ENCODE results near the gene UBA3.

The UBA3 gene

GRCh38 chr3:69097407-69098086, 17.4 kb upstream of the UBA3 start:
- DNase-seq: no peak

GRCh38 chr3:69096299-69096698, 16.1 kb upstream of the UBA3 start:
- no peak for DNase-seq

- DNase-seq: no peak
These were observed 15.5 kb upstream of the UBA3 start for GRCh38 chr3:69095636-69096035.

- DNase-seq: no peak
These were observed 14.5 kb upstream of the UBA3 start for GRCh38 chr3:69094467-69095205.

- no peak for DNase-seq
These were observed 11.9 kb upstream of the UBA3 start for GRCh38 chr3:69092030-69092516.

- DNase-seq: no peak
These were observed 11.3 kb upstream of the UBA3 start for GRCh38 chr3:69091389-69092029.

GRCh38 chr3:69090021-69090420, 9.9 kb upstream of the UBA3 start:
- no peak for DNase-seq

GRCh38 chr3:69088063-69088462, 7.9 kb upstream of the UBA3 start:
- DNase-seq: no peak

- no peak for DNase-seq
These were observed 7.0 kb upstream of the UBA3 start for GRCh38 chr3:69087030-69087791.

GRCh38 chr3:69085833-69086722, 5.9 kb upstream of the UBA3 start:
- DNase-seq: no peak

- DNase-seq: no peak
These were observed 5.1 kb upstream of the UBA3 start for GRCh38 chr3:69085168-69085832.

- peak; percentile 38 to 52 for DNase-seq
These were observed 4.4 kb upstream of the UBA3 start, which contains the start of gene ARL6IP5 for GRCh38 chr3:69084326-69085167. Gene ARL6IP5, plus strand, starts transcription at chr3:69084937. Its CDS starts 111 bp downstream, at chr3:69085048.

- no peak for DNase-seq
These were observed 2.6 kb upstream of the UBA3 start for GRCh38 chr3:69082805-69083204.

- DNase-seq: no peak
These were observed 2.2 kb upstream of the UBA3 start for GRCh38 chr3:69082361-69082760.

- no peak for DNase-seq
These were observed 1.6 kb upstream of the UBA3 start for GRCh38 chr3:69081583-69082262.

GRCh38 chr3:69079269-69080159, 651 bp downstream of the UBA3 start:
- DNase-seq: no peak

GRCh38 chr3:69072928-69073327, 7.2 kb downstream of the UBA3 start:
- no peak for DNase-seq

GRCh38 chr3:69066121-69066520, 14.0 kb downstream of the UBA3 start:
- no peak for DNase-seq
